GM12891 (cell line): ENCODE measurements around the gene SLC17A7.

Experiments
- DNase-seq: peaks from one replicate; pipeline ENCODE4 v3.0.0; 2011; ENCODE audit warnings: low spot score; ENCODE audit not compliant: insufficient read length
- FAIRE-seq: peaks from 2 replicates; lab custom pipeline; 2011; peaks lifted over from hg19 to GRCh38; lab: Jason Lieb, UNC
- PAX5 ChIP-seq: IDR thresholded peaks from 2 replicates; pipeline ENCODE4 v1.6.1; 2011; ENCODE audit warnings: low read length, moderate library complexity, mild to moderate bottlenecking; ENCODE audit not compliant: insufficient read depth, severe bottlenecking
- POLR2A ChIP-seq: IDR thresholded peaks from 2 replicates; pipeline ENCODE4 v1.6.1; 2011; ENCODE audit warnings: low read depth, low read length, control low read depth
- POLR2AphosphoS5 ChIP-seq: IDR thresholded peaks from 2 replicates; pipeline ENCODE4 v1.6.1; 2011; ENCODE audit warnings: low read depth, low read length, control low read depth
- POU2F2 ChIP-seq: IDR thresholded peaks from 2 replicates; pipeline ENCODE4 v1.6.1; 2011; ENCODE audit warnings: low read depth, mild to moderate bottlenecking, control low read depth, low read length, moderate library complexity
- SPI1 ChIP-seq: IDR thresholded peaks from 2 replicates; pipeline ENCODE4 v1.6.1; 2011; ENCODE audit warnings: low read depth, low read length, control low read depth
- TAF1 ChIP-seq: IDR thresholded peaks from 2 replicates; pipeline ENCODE4 v1.6.1; 2011; ENCODE audit warnings: low read depth, low read length, control low read depth

SLC17A7 gene

DNA sequence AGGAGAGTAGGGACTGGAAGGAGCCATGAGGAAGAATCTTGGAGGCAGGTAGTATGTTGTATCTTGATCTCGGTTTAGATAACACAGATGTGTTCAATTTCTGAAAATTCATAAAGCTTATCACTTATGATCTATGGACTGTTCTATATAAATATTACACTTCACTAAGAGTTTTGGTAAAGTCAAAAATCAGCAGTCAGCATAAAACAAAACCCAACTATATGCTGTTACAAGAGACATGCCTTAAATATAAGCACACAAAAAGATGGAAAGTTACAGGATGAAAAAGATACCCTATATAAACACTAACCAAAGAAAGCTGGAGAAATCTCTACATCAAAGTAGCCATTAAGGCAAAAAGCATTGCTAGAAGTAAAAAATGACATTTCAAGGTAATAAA is 57.7 kb downstream of the SLC17A7 start:
- FAIRE-seq (no peak), DNase-seq (no peak)
- no peak for TF ChIP-seq TAF1
- no peak for TF ChIP-seq POLR2AphosphoS5
- TF ChIP-seq PAX5, result no peak
- no peak for TF ChIP-seq POU2F2

DNA sequence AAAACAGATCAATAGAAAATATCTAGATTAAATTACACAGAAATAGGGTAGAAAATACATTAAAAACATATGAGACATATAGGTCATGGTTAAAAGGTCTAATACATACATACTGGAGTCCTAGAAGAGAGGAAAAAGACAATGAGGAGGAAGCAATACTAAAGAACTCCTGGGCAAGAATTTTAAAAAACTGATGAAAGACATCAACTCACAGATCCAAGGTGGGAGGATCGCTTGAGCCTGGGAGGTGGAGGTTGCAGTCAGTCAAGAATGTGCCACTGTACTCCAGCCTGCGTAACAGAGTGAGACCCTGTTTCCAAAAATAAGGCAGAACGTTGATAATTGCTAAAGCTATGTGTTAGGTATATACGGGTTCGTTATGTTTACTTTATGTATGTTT is 58.7 kb downstream of the SLC17A7 start:
- DNase-seq, result no peak
- FAIRE-seq, result no peak
- TF ChIP-seq TAF1 (no peak), SPI1 (no peak), PAX5 (no peak), POU2F2 (no peak), POLR2A (no peak), POLR2AphosphoS5 (no peak)

DNA sequence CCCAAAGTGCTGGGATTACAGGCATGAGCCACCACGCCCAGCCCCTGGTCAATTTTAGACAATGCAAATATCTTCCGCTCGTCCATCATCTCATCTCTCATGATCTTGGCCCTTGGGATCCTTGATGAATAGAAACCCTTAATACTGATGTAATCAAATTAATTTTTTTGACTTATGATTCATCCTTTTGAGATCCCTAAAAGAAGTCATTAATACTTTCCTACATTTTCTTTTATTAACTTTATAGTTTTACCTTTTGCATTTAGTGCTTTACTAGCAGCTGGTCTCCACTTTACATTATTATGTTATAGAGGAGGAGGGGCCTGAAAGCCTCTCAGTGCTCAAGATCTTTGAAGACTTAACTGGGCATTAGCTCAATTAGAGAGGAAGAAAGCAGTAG is 60.9 kb downstream of the SLC17A7 start:
- FAIRE-seq (no peak), DNase-seq (no peak)
- TF ChIP-seq POU2F2 (no peak), POLR2A (no peak), SPI1 (no peak), POLR2AphosphoS5 (no peak), TAF1 (no peak), PAX5 (no peak)
